22Rv1 (cell line): ENCODE results near the gene STARD10.

Source experiments
- H3K27ac ChIP-seq: fragments of 450-650 bp; 2 replicates; pipeline ENCODE4 v1.5.1; 2017
- CTCF ChIP-seq: fragments of 450-650 bp; IDR thresholded peaks from 2 replicates; pipeline ENCODE4 v1.5.1; 2017; ENCODE audit warnings: mild to moderate bottlenecking
- ZFX ChIP-seq: fragments of 450-650 bp; IDR thresholded peaks from 2 replicates; pipeline ENCODE4 v1.6.1; 2017; ENCODE audit warnings: antibody characterized with exemption, borderline replicate concordance

The STARD10 gene

GRCh38 chr11:72788241-72788640 lies 5.6 kb downstream of the STARD10 start:
- peak overlapping the region; percentile 98; the same call in 1 of the 2 replicates for H3K27ac ChIP-seq
- TF ChIP-seq CTCF (no peak), ZFX (no peak)

- peak overlapping the region; percentile 98 for H3K27ac ChIP-seq
- TF ChIP-seq CTCF (peak; percentile 10; the same call in 1 of the 2 replicates), ZFX (no peak)
Measured at GRCh38 chr11:72787216-72788104, 6.4 kb downstream of the STARD10 start.

GRCh38 chr11:72786305-72787215 lies 7.3 kb downstream of the STARD10 start:
- no peak for TF ChIP-seq CTCF
- TF ChIP-seq ZFX, result no peak
- H3K27ac ChIP-seq, result peak overlapping the region; percentile 98

GRCh38 chr11:72784662-72785061 lies 9.2 kb downstream of the STARD10 start:
- peak overlapping the region; percentile 98 for H3K27ac ChIP-seq
- TF ChIP-seq ZFX, result no peak
- no peak for TF ChIP-seq CTCF

GRCh38 chr11:72783144-72783905 lies 10.5 kb downstream of the STARD10 start:
- TF ChIP-seq CTCF, result no peak
- no peak for TF ChIP-seq ZFX
- H3K27ac ChIP-seq, result peak overlapping the region; percentile 98

- H3K27ac ChIP-seq, result peak overlapping the region; percentile 98
- TF ChIP-seq ZFX, result no peak
Measured at GRCh38 chr11:72782081-72782920, 11.5 kb downstream of the STARD10 start.
